K562 (cell line): ENCODE results near the gene ZNF577. TPM values are rescaled to one million over a fixed set of nuclear protein-coding genes. Genes with fewer than 3 reads are reported as not detected.

Source experiments
- CBX1 ChIP-seq: sonication (generic); IDR thresholded peaks from 2 replicates; pipeline ENCODE4 v1.6.1; 2016; ENCODE audit warnings: antibody characterized with exemption, low read depth, mild to moderate bottlenecking
- CREBBP ChIP-seq: IDR thresholded peaks from one replicate; pipeline ENCODE4 v1.6.1; 2012; ENCODE audit warnings: low read depth, mild to moderate bottlenecking, control low read depth, inconsistent platforms, low read length
- CREM ChIP-seq: IDR thresholded peaks from 2 replicates; pipeline ENCODE4 v1.6.1; 2014; ENCODE audit warnings: antibody characterized with exemption, low read depth
- CXXC5 ChIP-seq: fragments of 250-450 bp; sonication (Bioruptor Pico); IDR thresholded peaks from 2 replicates; pipeline ENCODE4 v1.8.0; 2022; ENCODE audit warnings: inconsistent platforms, mild to moderate bottlenecking, moderate library complexity
- ELF2 ChIP-seq: fragments of 250-450 bp; sonication (Bioruptor Pico); IDR thresholded peaks from 2 replicates; pipeline ENCODE4 v1.5.0; 2021; ENCODE audit warnings: mild to moderate bottlenecking
- EP400 ChIP-seq: fragments of 450-650 bp; IDR thresholded peaks from 2 replicates; pipeline ENCODE4 v1.6.1; 2017; ENCODE audit warnings: antibody characterized with exemption, mild to moderate bottlenecking, moderate library complexity
- HDGF ChIP-seq: fragments of 450-650 bp; IDR thresholded peaks from 2 replicates; pipeline ENCODE4 v1.6.1; 2016
- HNRNPLL ChIP-seq: fragments of 200-400 bp; formaldehyde crosslinking; IDR thresholded peaks from 2 replicates; pipeline ENCODE4 v1.6.1; 2017; ENCODE audit warnings: low read length, low read depth, mild to moderate bottlenecking; ENCODE audit not compliant: poor library complexity, severe bottlenecking
- MEF2A ChIP-seq: IDR thresholded peaks from 2 replicates; pipeline ENCODE4 v1.6.1; 2011; ENCODE audit warnings: low read depth, mild to moderate bottlenecking, low read length, moderate library complexity; ENCODE audit not compliant: control insufficient read depth
- PURB ChIP-seq: sonication (generic); formaldehyde crosslinking; IDR thresholded peaks from 2 replicates; pipeline ENCODE4 v1.9.0; 2021; ENCODE audit warnings: low read depth, mild to moderate bottlenecking, missing genetic modification reagents
- SP2 ChIP-seq: IDR thresholded peaks from 2 replicates; pipeline ENCODE4 v1.6.1; 2011; ENCODE audit warnings: mild to moderate bottlenecking, low read depth, low read length, moderate library complexity; ENCODE audit not compliant: poor library complexity, severe bottlenecking; ENCODE audit errors: extremely low read depth
- SRF ChIP-seq, 2 experiments: fragments of 250-450, 450-650 bp in 1 of 2; sonication (Bioruptor Pico) in 1 of 2; sonication (generic) in 1 of 2; formaldehyde crosslinking; IDR thresholded peaks; 2 replicates each; pipeline versions ENCODE4 v1.5.0 to v1.5.1; 2020 to 2022; ENCODE audit warnings: mild to moderate bottlenecking in 1 of 2, missing genetic modification reagents in 1 of 2
- ZC3H8 ChIP-seq: fragments of 450-650 bp; IDR thresholded peaks from 2 replicates; pipeline ENCODE4 v1.6.1; 2017
- ZFX ChIP-seq: sonication (generic); formaldehyde crosslinking; IDR thresholded peaks from 2 replicates; pipeline ENCODE4 v1.8.0; 2022; ENCODE audit warnings: mild to moderate bottlenecking, missing genetic modification reagents, moderate library complexity
- ZKSCAN3 ChIP-seq: fragments of 250-450 bp; sonication (Bioruptor Pico); IDR thresholded peaks from 2 replicates; pipeline ENCODE4 v1.4.0; 2020
- ZNF384 ChIP-seq: IDR thresholded peaks from 2 replicates; pipeline ENCODE4 v1.6.1; 2012; ENCODE audit warnings: low read depth, low read length, improper control_type of control experiment
- polyA plus RNA-seq, 8 experiments: library from polyadenylated mRNA; depleted of rRNA in 4 of 8; stranded (reverse) in 5 of 8; unstranded in 3 of 8; fragments of >200 nt; fragmentation: Nextera tagmentation in 2 of 8; fragmentation: Illumina TruSeq in 1 of 8; extraction: Ambion mirVana in 2 of 8; extraction: Trizol in 1 of 8; gene quantifications; 2 replicates each; pipeline versions ENCODE4 v1.2.1 to v1.2.3, GENCODE V29; 2011 to 2014; ENCODE audit warnings: inconsistent platforms in 1 of 8, missing spikeins in 1 of 8
- total RNA-seq, 7 experiments: library from RNA; depleted of rRNA in 6 of 7; stranded (reverse); fragments of >200 nt in 6 of 7; fragmentation: Illumina TruSeq in 2 of 7; extraction: Trizol in 2 of 7; gene quantifications; 2 replicates each; pipeline versions ENCODE4 v1.2.1 to v1.2.3, GENCODE V29; 2011 to 2021; ENCODE audit warnings: low replicate concordance in 1 of 7
- TF ChIP-seq, protein P1 (sequence below): sonication (generic); formaldehyde crosslinking; IDR thresholded peaks from 2 replicates; pipeline ENCODE4 v1.8.0; 2022; ENCODE audit warnings: missing genetic modification reagents, mild to moderate bottlenecking, moderate library complexity, borderline replicate concordance
- TF ChIP-seq, protein P2 (sequence below): fragments of 250-450 bp; sonication (Bioruptor Pico); IDR thresholded peaks from 2 replicates; pipeline ENCODE4 v1.4.0; 2020; ENCODE audit warnings: borderline replicate concordance
- TF ChIP-seq, protein P3 (sequence below): fragments of 250-450 bp; sonication (Bioruptor Pico); IDR thresholded peaks from 2 replicates; pipeline ENCODE4 v1.5.0; 2022; ENCODE audit warnings: mild to moderate bottlenecking
- TF ChIP-seq, protein P4 (sequence below): fragments of 450-650 bp; formaldehyde crosslinking; IDR thresholded peaks from 2 replicates; pipeline ENCODE4 v1.4.0; 2022; ENCODE audit warnings: mild to moderate bottlenecking, moderate library complexity

Gene ZNF577
- total and polyA plus RNA-seq, 9 of the 15 experiments (the other 6 are each of a cell fraction or from before 2014, with no cell fraction given) = 1.3 to 12.7 (median 7.0) TPM

DNA sequence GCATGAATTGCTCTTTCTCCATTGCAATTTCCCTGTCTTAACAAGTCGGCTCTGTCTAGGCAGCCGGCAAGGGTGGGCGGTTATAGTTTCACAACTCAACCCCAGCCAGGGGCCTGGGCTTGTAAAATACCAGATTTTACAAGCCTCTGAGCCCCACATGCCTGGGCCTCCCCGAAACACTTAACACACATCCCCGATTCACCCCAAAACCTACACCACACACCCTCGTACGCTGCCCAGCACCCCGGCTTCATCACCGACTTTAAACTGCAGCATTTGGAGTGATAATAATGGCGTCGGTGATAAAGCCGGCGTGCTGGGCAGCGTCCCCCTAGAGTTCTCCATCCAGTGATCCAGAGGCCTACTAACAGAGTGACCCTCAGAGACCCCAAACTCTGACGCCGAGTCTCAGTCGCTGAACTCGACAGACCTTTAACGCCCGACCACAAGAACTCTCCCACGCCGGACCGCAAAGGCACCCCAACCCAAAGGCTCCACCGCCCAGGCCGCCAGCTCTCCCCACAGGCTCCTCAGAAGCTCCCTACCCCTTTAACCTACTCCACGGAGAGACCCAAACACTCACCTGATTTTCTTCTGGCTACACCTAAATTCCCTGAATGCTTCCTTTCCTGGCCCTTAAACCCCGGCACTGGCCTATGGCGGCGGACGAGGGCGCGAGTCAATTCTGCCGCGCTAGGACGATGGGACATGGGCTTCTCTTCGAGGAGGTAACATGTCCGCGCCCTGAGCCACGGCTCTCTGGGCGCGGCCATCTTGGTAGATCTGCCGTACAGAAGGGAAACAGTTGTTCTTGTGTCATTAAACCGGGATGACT, 16.8 kb upstream of the ZNF577 start, which contains the start of gene ZNF649 (continued):
- TF ChIP-seq, protein P1, sequence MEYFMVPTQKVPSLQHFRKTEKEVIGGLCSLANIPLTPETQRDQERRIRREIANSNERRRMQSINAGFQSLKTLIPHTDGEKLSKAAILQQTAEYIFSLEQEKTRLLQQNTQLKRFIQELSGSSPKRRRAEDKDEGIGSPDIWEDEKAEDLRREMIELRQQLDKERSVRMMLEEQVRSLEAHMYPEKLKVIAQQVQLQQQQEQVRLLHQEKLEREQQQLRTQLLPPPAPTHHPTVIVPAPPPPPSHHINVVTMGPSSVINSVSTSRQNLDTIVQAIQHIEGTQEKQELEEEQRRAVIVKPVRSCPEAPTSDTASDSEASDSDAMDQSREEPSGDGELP (CRISPR knock-in tag) = peak; percentile 50; the same call in 1 of the 2 replicates
- TF ChIP-seq, protein P2, sequence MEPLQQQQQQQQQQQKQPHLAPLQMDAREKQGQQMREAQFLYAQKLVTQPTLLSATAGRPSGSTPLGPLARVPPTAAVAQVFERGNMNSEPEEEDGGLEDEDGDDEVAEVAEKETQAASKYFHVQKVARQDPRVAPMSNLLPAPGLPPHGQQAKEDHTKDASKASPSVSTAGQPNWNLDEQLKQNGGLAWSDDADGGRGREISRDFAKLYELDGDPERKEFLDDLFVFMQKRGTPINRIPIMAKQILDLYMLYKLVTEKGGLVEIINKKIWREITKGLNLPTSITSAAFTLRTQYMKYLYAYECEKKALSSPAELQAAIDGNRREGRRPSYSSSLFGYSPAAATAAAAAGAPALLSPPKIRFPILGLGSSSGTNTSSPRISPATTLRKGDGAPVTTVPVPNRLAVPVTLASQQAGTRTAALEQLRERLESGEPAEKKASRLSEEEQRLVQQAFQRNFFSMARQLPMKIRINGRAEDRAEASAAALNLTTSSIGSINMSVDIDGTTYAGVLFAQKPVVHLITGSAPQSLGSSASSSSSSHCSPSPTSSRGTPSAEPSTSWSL (CRISPR knock-in tag) = no peak
- TF ChIP-seq ELF2 (CRISPR knock-in tag) (no peak), HDGF (no peak), ZC3H8 (no peak), ZKSCAN3 (no peak), MEF2A (0 out of 2 replicates have a peak, but pooled peaks have one; percentile 35), CXXC5 (CRISPR knock-in tag) (peak; percentile 68), PURB (CRISPR knock-in tag) (no peak), SP2 (peak; percentile 28), ZFX (CRISPR knock-in tag) (peak; percentile 86), CREBBP (no peak), EP400 (peak; percentile 82), HNRNPLL (peak; percentile 24), ZNF384 (no peak), SRF (CRISPR knock-in tag; IDR thresholded peaks at IDR 0.05) (no peak), CBX1 (0 out of 2 replicates have a peak, but pooled peaks have one; percentile 73), CREM (peak; percentile 66; the same call in 1 of the 2 replicates)
- TF ChIP-seq, protein P3, sequence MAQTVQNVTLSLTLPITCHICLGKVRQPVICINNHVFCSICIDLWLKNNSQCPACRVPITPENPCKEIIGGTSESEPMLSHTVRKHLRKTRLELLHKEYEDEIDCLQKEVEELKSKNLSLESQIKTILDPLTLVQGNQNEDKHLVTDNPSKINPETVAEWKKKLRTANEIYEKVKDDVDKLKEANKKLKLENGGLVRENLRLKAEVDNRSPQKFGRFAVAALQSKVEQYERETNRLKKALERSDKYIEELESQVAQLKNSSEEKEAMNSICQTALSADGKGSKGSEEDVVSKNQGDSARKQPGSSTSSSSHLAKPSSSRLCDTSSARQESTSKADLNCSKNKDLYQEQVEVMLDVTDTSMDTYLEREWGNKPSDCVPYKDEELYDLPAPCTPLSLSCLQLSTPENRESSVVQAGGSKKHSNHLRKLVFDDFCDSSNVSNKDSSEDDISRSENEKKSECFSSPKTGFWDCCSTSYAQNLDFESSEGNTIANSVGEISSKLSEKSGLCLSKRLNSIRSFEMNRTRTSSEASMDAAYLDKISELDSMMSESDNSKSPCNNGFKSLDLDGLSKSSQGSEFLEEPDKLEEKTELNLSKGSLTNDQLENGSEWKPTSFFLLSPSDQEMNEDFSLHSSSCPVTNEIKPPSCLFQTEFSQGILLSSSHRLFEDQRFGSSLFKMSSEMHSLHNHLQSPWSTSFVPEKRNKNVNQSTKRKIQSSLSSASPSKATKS (CRISPR knock-in tag) = no peak
- TF ChIP-seq, protein P4, sequence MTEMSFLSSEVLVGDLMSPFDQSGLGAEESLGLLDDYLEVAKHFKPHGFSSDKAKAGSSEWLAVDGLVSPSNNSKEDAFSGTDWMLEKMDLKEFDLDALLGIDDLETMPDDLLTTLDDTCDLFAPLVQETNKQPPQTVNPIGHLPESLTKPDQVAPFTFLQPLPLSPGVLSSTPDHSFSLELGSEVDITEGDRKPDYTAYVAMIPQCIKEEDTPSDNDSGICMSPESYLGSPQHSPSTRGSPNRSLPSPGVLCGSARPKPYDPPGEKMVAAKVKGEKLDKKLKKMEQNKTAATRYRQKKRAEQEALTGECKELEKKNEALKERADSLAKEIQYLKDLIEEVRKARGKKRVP = no peak
